ENCODE measurements around the gene ACAN.

The ACAN gene

GRCh38 chr15:88894819-88895767 is 91.9 kb downstream of the ACAN start, which contains the start of gene HAPLN3:
TSS of gene HAPLN3 (minus strand) at chr15:88895544. CDS start at chr15:88887298, 8,246 bp downstream.
- DNase-seq (ENCODE audit: insufficient read length, low spot score): no peak
- no peak for TF ChIP-seq CTCF (IDR thresholded peaks at IDR 0.05; ENCODE audit: insufficient read depth, missing control alignments)
- no peak for FAIRE-seq

- no peak for TF ChIP-seq CTCF (IDR thresholded peaks at IDR 0.05; ENCODE audit: insufficient read depth, missing control alignments)
- FAIRE-seq (no peak), DNase-seq (ENCODE audit: insufficient read length, low spot score) (no peak)
These were observed 93.2 kb downstream of the ACAN start for GRCh38 chr15:88896333-88897033.

DNA sequence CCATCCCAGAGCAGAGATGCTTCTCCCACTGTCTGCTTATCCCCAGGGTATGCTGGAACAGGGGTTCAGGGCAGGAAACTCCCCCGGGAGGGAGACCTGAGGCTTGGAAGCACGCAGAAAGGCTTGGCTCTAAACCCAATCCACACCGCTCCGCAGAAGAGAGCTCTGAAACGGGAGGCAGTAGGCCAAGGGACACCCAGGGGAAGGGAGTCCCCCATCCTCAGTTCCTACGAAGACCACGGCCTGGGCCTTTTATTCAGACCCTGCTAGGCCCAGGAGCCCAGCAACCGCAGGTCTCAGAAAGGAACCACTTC is 93.9 kb downstream of the ACAN start:
- DNase-seq (ENCODE audit: insufficient read length, low spot score) (no peak), FAIRE-seq (no peak)
- no peak for TF ChIP-seq CTCF (IDR thresholded peaks at IDR 0.05; ENCODE audit: insufficient read depth, missing control alignments)

- FAIRE-seq (no peak), DNase-seq (ENCODE audit: insufficient read length, low spot score) (no peak)
- TF ChIP-seq CTCF (IDR thresholded peaks at IDR 0.05; ENCODE audit: insufficient read depth, missing control alignments): peak; percentile 36
These were observed 94.4 kb downstream of the ACAN start for GRCh38 chr15:88897456-88898194.

DNA sequence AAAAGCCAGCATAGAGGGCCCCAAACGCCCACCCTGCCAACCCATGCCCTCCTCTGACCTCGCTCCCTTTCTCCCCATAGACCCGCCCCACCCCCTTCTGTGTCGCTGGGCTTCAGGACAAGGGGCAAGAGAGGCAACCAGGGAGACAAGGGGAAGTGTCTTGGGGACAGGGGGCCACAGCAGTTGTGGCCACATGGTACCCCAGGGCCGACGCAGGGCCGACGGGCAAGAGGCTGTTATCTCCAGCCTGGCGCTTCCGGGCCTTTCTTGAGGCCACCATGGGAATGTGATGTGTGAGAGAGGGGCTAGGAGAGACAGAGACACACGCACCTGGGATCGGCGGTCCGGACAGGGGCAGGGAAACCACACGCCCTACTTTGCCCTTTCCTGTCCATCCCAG is 95.5 kb downstream of the ACAN start:
- no peak for DNase-seq (ENCODE audit: insufficient read length, low spot score)
- FAIRE-seq: no peak
- TF ChIP-seq CTCF (IDR thresholded peaks at IDR 0.05; ENCODE audit: insufficient read depth, missing control alignments): no peak

DNA sequence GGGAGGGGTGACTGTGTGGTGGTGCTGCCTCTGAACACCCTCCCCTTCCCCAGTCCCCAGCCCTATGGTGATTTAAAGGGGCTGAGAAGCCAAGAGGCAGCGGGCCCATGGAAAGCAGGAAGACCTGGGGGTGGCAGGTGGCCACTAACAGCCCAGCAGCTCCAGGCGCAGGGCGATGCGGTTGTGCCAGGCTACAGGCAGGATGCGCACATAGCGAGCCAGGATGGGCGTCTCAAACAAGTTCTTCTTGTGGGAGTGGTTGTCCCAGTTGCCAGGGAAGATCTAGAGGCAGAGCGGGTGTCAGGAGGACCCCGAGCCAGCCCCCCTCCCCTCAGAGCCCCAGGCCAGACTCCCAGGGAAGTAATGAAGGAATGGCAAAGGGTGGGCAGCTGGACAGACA is 96.0 kb downstream of the ACAN start:
- FAIRE-seq (no peak), DNase-seq (ENCODE audit: insufficient read length, low spot score) (no peak)
- no peak for TF ChIP-seq CTCF (IDR thresholded peaks at IDR 0.05; ENCODE audit: insufficient read depth, missing control alignments)
